IMR-90 (cell line): Measurements from ENCODE around the gene TPP1. TPM values are rescaled to one million over a fixed set of nuclear protein-coding genes. Genes with fewer than 3 reads are reported as not detected.

ENCODE experiments used
- ATAC-seq: fragments of 200-7000 bp; cut with Tn5 transposase; 2 replicates; pipeline ENCODE4 v1.9.1; 2020; ENCODE audit warnings: low read depth, mild to moderate bottlenecking, moderate library complexity
- BruUV-seq: library from RNA; stranded (reverse); fragments of 400-500 nt; replicated peaks from 2 replicates; lab custom pipeline; 2021; lab: Mats Ljungman, UMichigan
- CTCF ChIA-PET: fragments of 300-600 bp; formaldehyde crosslinking; extraction: SDS; loops from one replicate; lab custom pipeline; 2021; ENCODE audit warnings: antibody characterized with exemption; lab: Yijun Ruan, JAX
- POLR2A ChIA-PET: fragments of 300-600 bp; sonication (Branson Sonifier 250); formaldehyde crosslinking; loops from one replicate; lab custom pipeline; 2022; ENCODE audit warnings: antibody characterized with exemption; ENCODE audit not compliant: unreplicated experiment; lab: Charles Lee
- DNase-seq: peaks from one replicate; pipeline ENCODE4 v3.0.0; 2013
- H2AFZ ChIP-seq: replicated peaks from 2 replicates; pipeline ENCODE3; 2013; ENCODE audit warnings: low read length, mild to moderate bottlenecking; ENCODE audit not compliant: poor library complexity
- H2AK5ac ChIP-seq: 2 replicates; pipeline ENCODE4 v1.6.1; 2013; ENCODE audit warnings: low read depth, low read length, inconsistent platforms
- H2AK9ac ChIP-seq: replicated peaks from 2 replicates; pipeline ENCODE3; 2013; ENCODE audit warnings: mild to moderate bottlenecking, low read depth, low read length, moderate library complexity; ENCODE audit not compliant: poor library complexity
- H2BK120ac ChIP-seq: 2 replicates; pipeline ENCODE4 v1.6.1; 2013; ENCODE audit warnings: low read depth, low read length, inconsistent platforms
- H2BK15ac ChIP-seq: 3 replicates; pipeline ENCODE4 v1.6.1; 2013; ENCODE audit warnings: low read depth, low read length, inconsistent platforms
- H2BK20ac ChIP-seq: 2 replicates; pipeline ENCODE4 v1.6.1; 2013; ENCODE audit warnings: low read depth, mild to moderate bottlenecking, inconsistent platforms, low read length, moderate library complexity
- H2BK5ac ChIP-seq: 2 replicates; pipeline ENCODE4 v1.6.1; 2013; ENCODE audit warnings: mild to moderate bottlenecking, low read depth, low read length, inconsistent platforms; ENCODE audit not compliant: poor library complexity, severe bottlenecking
- H3K14ac ChIP-seq: replicated peaks from 2 replicates; pipeline ENCODE4 v1.6.1; 2013; ENCODE audit warnings: low read depth, low read length, inconsistent platforms
- H3K18ac ChIP-seq: 2 replicates; pipeline ENCODE4 v1.6.1; 2013; ENCODE audit warnings: low read depth, low read length, control low read depth
- H3K23ac ChIP-seq: 2 replicates; pipeline ENCODE4 v1.6.1; 2013; ENCODE audit warnings: low read depth, low read length, inconsistent platforms
- H3K27ac ChIP-seq: 2 replicates; pipeline ENCODE4 v1.5.1; 2013; ENCODE audit warnings: mild to moderate bottlenecking, control low read depth, low read length; ENCODE audit not compliant: insufficient read depth
- H3K27me3 ChIP-seq: 2 replicates; pipeline ENCODE4 v1.6.1; 2013; ENCODE audit warnings: low read length; ENCODE audit not compliant: control insufficient read depth, insufficient read depth
- H3K36me3 ChIP-seq: 2 replicates; pipeline ENCODE4 v1.6.1; 2013; ENCODE audit warnings: low read length, mixed read lengths; ENCODE audit not compliant: control insufficient read depth, insufficient read depth
- H3K4ac ChIP-seq: 2 replicates; pipeline ENCODE4 v1.6.1; 2013; ENCODE audit warnings: low read depth, low read length, inconsistent platforms
- H3K4me1 ChIP-seq: 2 replicates; pipeline ENCODE4 v1.6.1; 2013; ENCODE audit warnings: low read length, mixed read lengths; ENCODE audit not compliant: control insufficient read depth, insufficient read depth
- H3K4me2 ChIP-seq: 2 replicates; pipeline ENCODE4 v1.6.1; 2013; ENCODE audit warnings: low read depth, mild to moderate bottlenecking, control low read depth, low read length, moderate library complexity
- H3K4me3 ChIP-seq: 2 replicates; pipeline ENCODE4 v1.5.1; 2013; ENCODE audit warnings: low read depth, mild to moderate bottlenecking, control low read depth, low read length, moderate library complexity; ENCODE audit not compliant: insufficient read depth
- H3K56ac ChIP-seq: 2 replicates; pipeline ENCODE4 v1.6.1; 2013; ENCODE audit warnings: low read length, inconsistent platforms; ENCODE audit not compliant: insufficient read depth; ENCODE audit errors: extremely low read depth
- H3K79me1 ChIP-seq, 2 experiments: 2 replicates each; pipeline ENCODE4 v1.6.1; 2013; ENCODE audit warnings: low read length in 2 of 2, inconsistent platforms in 1 of 2, low read depth in 1 of 2
- H3K9ac ChIP-seq: 2 replicates; pipeline ENCODE4 v1.6.1; 2013; ENCODE audit warnings: low read depth, low read length, control low read depth
- H3K9me1 ChIP-seq: 2 replicates; pipeline ENCODE4 v1.6.1; 2013; ENCODE audit warnings: low read length, inconsistent platforms; ENCODE audit not compliant: insufficient read depth
- H3K9me3 ChIP-seq: 2 replicates; pipeline ENCODE4 v1.6.1; 2013; ENCODE audit warnings: low read length; ENCODE audit not compliant: control insufficient read depth, insufficient read depth
- H4K20me1 ChIP-seq: 2 replicates; pipeline ENCODE4 v1.6.1; 2013; ENCODE audit warnings: low read length, inconsistent platforms; ENCODE audit not compliant: insufficient read depth
- H4K5ac ChIP-seq: 2 replicates; pipeline ENCODE4 v1.6.1; 2013; ENCODE audit warnings: mild to moderate bottlenecking, low read depth, low read length, control low read depth
- H4K8ac ChIP-seq, 2 experiments: 2 replicates each; pipeline ENCODE4 v1.6.1; 2013; ENCODE audit warnings: low read depth in 2 of 2, low read length in 2 of 2, control low read depth in 1 of 2, inconsistent platforms in 1 of 2
- H4K91ac ChIP-seq: 2 replicates; pipeline ENCODE4 v1.6.1; 2013; ENCODE audit warnings: low read depth, low read length, inconsistent platforms; ENCODE audit not compliant: insufficient read depth
- BHLHE40 ChIP-seq: fragments of 150-350 bp; IDR thresholded peaks from 2 replicates; pipeline ENCODE4 v1.6.1; 2016; ENCODE audit warnings: mild to moderate bottlenecking, low read depth, low read length
- CEBPB ChIP-seq: IDR thresholded peaks from 2 replicates; pipeline ENCODE4 v1.6.1; 2012; ENCODE audit warnings: low read depth, low read length, improper control_type of control experiment
- CHD1 ChIP-seq: IDR thresholded peaks from 2 replicates; pipeline ENCODE4 v1.6.1; 2012; ENCODE audit warnings: low read depth, low read length, improper control_type of control experiment
- CTCF ChIP-seq: conservative IDR thresholded peaks from 2 replicates; pipeline ENCODE4 v1.5.1; 2012; ENCODE audit warnings: mild to moderate bottlenecking, low read depth, low read length, improper control_type of control experiment
- ELK1 ChIP-seq: fragments of 150-350 bp; IDR thresholded peaks from 2 replicates; pipeline ENCODE4 v1.6.1; 2016; ENCODE audit warnings: low read depth, mild to moderate bottlenecking, low read length, moderate library complexity, borderline replicate concordance
- FOS ChIP-seq: fragments of 150-350 bp; IDR thresholded peaks from 2 replicates; pipeline ENCODE4 v1.6.1; 2016; ENCODE audit warnings: low read depth, low read length
- MAFK ChIP-seq: IDR thresholded peaks from 2 replicates; pipeline ENCODE4 v1.6.1; 2012; ENCODE audit warnings: low read depth, low read length, improper control_type of control experiment
- MAZ ChIP-seq: IDR thresholded peaks from 2 replicates; pipeline ENCODE4 v1.6.1; 2012; ENCODE audit warnings: low read depth, mild to moderate bottlenecking, low read length, improper control_type of control experiment, moderate library complexity, borderline replicate concordance
- MXI1 ChIP-seq: IDR thresholded peaks from 2 replicates; pipeline ENCODE4 v1.6.1; 2012; ENCODE audit warnings: low read depth, mild to moderate bottlenecking, low read length, moderate library complexity, borderline replicate concordance
- NFE2L2 ChIP-seq: fragments of 150-350 bp; IDR thresholded peaks from 2 replicates; pipeline ENCODE4 v1.6.1; 2016; ENCODE audit warnings: low read depth, mild to moderate bottlenecking, low read length
- POLR2A ChIP-seq: IDR thresholded peaks from 2 replicates; pipeline ENCODE4 v1.6.1; 2012; ENCODE audit warnings: mild to moderate bottlenecking, low read depth, low read length
- RAD21 ChIP-seq: IDR thresholded peaks from 2 replicates; pipeline ENCODE4 v1.6.1; 2012; ENCODE audit warnings: low read length, improper control_type of control experiment
- RCOR1 ChIP-seq: IDR thresholded peaks from 2 replicates; pipeline ENCODE4 v1.6.1; 2012; ENCODE audit warnings: mild to moderate bottlenecking, low read length, improper control_type of control experiment; ENCODE audit not compliant: insufficient replicate concordance
- RFX5 ChIP-seq: IDR thresholded peaks from 2 replicates; pipeline ENCODE4 v1.8.0; 2012; ENCODE audit warnings: low read depth, mild to moderate bottlenecking, low read length, moderate library complexity
- SMC3 ChIP-seq: fragments of 150-350 bp; IDR thresholded peaks from 2 replicates; pipeline ENCODE4 v1.6.1; 2016; ENCODE audit warnings: low read depth, mild to moderate bottlenecking, antibody characterized with exemption, low read length, moderate library complexity
- USF2 ChIP-seq: fragments of 150-350 bp; IDR thresholded peaks from 2 replicates; pipeline ENCODE4 v1.6.1; 2017; ENCODE audit warnings: mild to moderate bottlenecking, antibody characterized with exemption, low read length, low read depth
- whole genome bisulfite sequencing, 2 experiments: methylation state at CpG; one replicate each; pipeline versions ENCODE4 v1.1.5 to v1.1.7; 2013; ENCODE audit warnings: missing lambda C conversion rate in 2 of 2; ENCODE audit not compliant: insufficient read length in 1 of 2; ENCODE audit errors: extremely low coverage in 2 of 2; 5-methylcytosine and 5-hydroxymethylcytosine counted together
- dilution Hi-C: fragments of 300-500 bp; cut with HindIII; formaldehyde crosslinking; loops from one replicate; pipeline ENCODE4 v1.14.3; 2018; ENCODE audit warnings: low sequenced_read_pairs; ENCODE audit not compliant: unreplicated experiment
- in situ Hi-C: fragments of 300-500 bp; cut with MboI; formaldehyde crosslinking; loops from 3 replicates; pipeline ENCODE4 v1.14.3; 2019; ENCODE audit warnings: low sequenced_read_pairs, inconsistent platforms, mixed read lengths
- intact Hi-C: fragments of 100-400 bp; cut with micrococcal nuclease; formaldehyde crosslinking; loops from 2 replicates; pipeline ENCODE4 v1.10.0; 2022
- polyA plus RNA-seq, 3 experiments: library from polyadenylated mRNA; depleted of rRNA; stranded (reverse); fragments of >200 nt; gene quantifications; 2 replicates each; pipeline ENCODE4 v1.2.3, GENCODE V29; 2012; ENCODE audit warnings: low replicate concordance in 1 of 3
- total RNA-seq: library from RNA; depleted of rRNA; stranded (reverse); fragments of >200 nt; gene quantifications from 2 replicates; pipeline ENCODE4 v1.2.3, GENCODE V29; 2012

The TPP1 gene
- total and polyA plus RNA-seq, 2 of the 4 experiments (the other 2 are of a cell fraction) = 33.5 to 108 TPM

- DNase-seq = no peak
- Histone ChIP-seq H3K14ac (no peak overlapping the region), H3K9me1 (peaks cover 33% of the 10 kb centered on the region), H2BK20ac (no peak overlapping the region), H3K18ac (no peak overlapping the region), H3K27ac (peak overlapping the region; percentile 84; the same call in 1 of the 2 replicates), H4K8ac (0 out of 4 replicates have a peak overlapping the region, but pooled peaks of 1 of the 2 experiments have one; percentile 19), H3K4ac (no peak overlapping the region), H2AFZ (no peak overlapping the region), H3K9me3 (no peaks in the 10 kb centered on the region), H3K36me3 (peaks cover 55% of the 10 kb centered on the region), H3K4me3 (no peak overlapping the region), H4K91ac (no peak overlapping the region), H2BK5ac (no peak overlapping the region), H3K56ac (no peak overlapping the region), H2BK120ac (no peak overlapping the region), H3K27me3 (no peaks in the 10 kb centered on the region), H3K4me2 (peak overlapping the region; percentile 96; the same call in 1 of the 2 replicates), H4K5ac (no peak overlapping the region), H4K20me1 (peaks cover 8% of the 10 kb centered on the region), H2AK5ac (peak overlapping the region; percentile 20; the same call in 1 of the 2 replicates), H2BK15ac (no peak overlapping the region), H2AK9ac (no peak overlapping the region), H3K4me1 (peaks cover 31% of the 10 kb centered on the region), H3K79me1 (peaks cover 31 to 73% of the 10 kb centered on the region in 2 experiments), H3K9ac (peak overlapping the region; percentile 96; the same call in 1 of the 2 replicates), H3K23ac (peak overlapping the region; percentile 92; the same call in 1 of the 2 replicates)
- intact Hi-C loops (no loop called here), dilution Hi-C loops (no loop called here), in situ Hi-C loops (no loop called here)
- no TSS peak for BruUV-seq
- ChIA-PET POLR2A (no interaction called here), CTCF (no interaction called here)
- 100% methylated on average over 1 of the region's 6 CpGs; no CpG with 5 or more reads in 1 of the 2 experiments for WGBS, 2 experiments
- ATAC-seq = no peak
- no peak for TF ChIP-seq RAD21
- no peak for TF ChIP-seq ELK1
- no peak for TF ChIP-seq BHLHE40
- TF ChIP-seq RCOR1 = no peak
- TF ChIP-seq CHD1 = no peak
- TF ChIP-seq RFX5 = no peak
- TF ChIP-seq CTCF = no peak
- no peak for TF ChIP-seq MXI1
- no peak for TF ChIP-seq USF2
- TF ChIP-seq SMC3 = no peak
- TF ChIP-seq MAFK = no peak
- TF ChIP-seq MAZ = no peak
- no peak for TF ChIP-seq NFE2L2
- no peak for TF ChIP-seq POLR2A
- TF ChIP-seq CEBPB = no peak
- TF ChIP-seq FOS = no peak
Measured at GRCh38 chr11:6610591-6610990, 8.6 kb downstream of the TPP1 start.
